GM23338 (cell line): ENCODE measurements around the gene AP4S1. TPM values are rescaled to one million over a fixed set of nuclear protein-coding genes. Genes with fewer than 3 reads are reported as not detected.

ENCODE experiments used
- ATAC-seq: fragments of 200-7000 bp; cut with Tn5 transposase; 3 replicates; pipeline ENCODE4 v1.9.1; 2020
- DNase-seq: peaks from one replicate; pipeline ENCODE4 v3.0.0-alpha.2; 2015; ENCODE audit warnings: low spot score
- H2AFZ ChIP-seq: fragments of 200-600 bp; sonication (generic); 2 replicates; pipeline ENCODE4 v1.8.0; 2016; ENCODE audit warnings: antibody characterized with exemption, mild to moderate bottlenecking, moderate library complexity
- H3F3A ChIP-seq: fragments of 200-600 bp; sonication (generic); replicated peaks from 2 replicates; pipeline ENCODE4 v1.8.0; 2017; ENCODE audit warnings: antibody characterized with exemption, mixed run types, low read depth
- H3K27ac ChIP-seq: fragments of 200-600 bp; sonication (generic); 2 replicates; pipeline ENCODE4 v1.6.1; 2016; ENCODE audit warnings: low read depth
- H3K27me3 ChIP-seq: fragments of 200-600 bp; sonication (generic); 2 replicates; pipeline ENCODE4 v1.8.0; 2016; ENCODE audit warnings: mild to moderate bottlenecking, mixed run types, moderate library complexity; ENCODE audit not compliant: insufficient read depth
- H3K36me3 ChIP-seq: fragments of 200-600 bp; sonication (generic); 2 replicates; pipeline ENCODE4 v1.8.0; 2016; ENCODE audit warnings: mild to moderate bottlenecking; ENCODE audit not compliant: insufficient read depth
- H3K4me1 ChIP-seq: fragments of 200-600 bp; sonication (generic); 2 replicates; pipeline ENCODE4 v1.8.0; 2016; ENCODE audit warnings: mild to moderate bottlenecking, moderate library complexity; ENCODE audit not compliant: insufficient read depth
- H3K4me2 ChIP-seq: fragments of 200-600 bp; sonication (generic); 2 replicates; pipeline ENCODE4 v1.7.1; 2017; ENCODE audit warnings: mixed run types
- H3K4me3 ChIP-seq: fragments of 200-600 bp; sonication (generic); 2 replicates; pipeline ENCODE4 v1.6.1; 2016; ENCODE audit warnings: mixed run types
- H3K79me2 ChIP-seq: fragments of 200-600 bp; sonication (generic); replicated peaks from 2 replicates; pipeline ENCODE4 v1.8.0; 2017; ENCODE audit warnings: mild to moderate bottlenecking; ENCODE audit not compliant: insufficient read depth
- H3K9me2 ChIP-seq: fragments of 200-600 bp; sonication (generic); 2 replicates; pipeline ENCODE4 v1.8.0; 2017; ENCODE audit not compliant: insufficient read depth
- H4K20me1 ChIP-seq: fragments of 200-600 bp; sonication (generic); replicated peaks from 2 replicates; pipeline ENCODE4 v1.8.0; 2017; ENCODE audit warnings: mild to moderate bottlenecking; ENCODE audit not compliant: insufficient read depth
- H3K27ac Mint-ChIP-seq: 2 replicates; pipeline ENCODE4 v1.8.0; 2020; ENCODE audit warnings: inconsistent platforms, mild to moderate bottlenecking, moderate library complexity, mixed read lengths
- H3K27me3 Mint-ChIP-seq: 3 replicates; pipeline ENCODE4 v1.8.0; 2022; ENCODE audit warnings: low read depth, mild to moderate bottlenecking, moderate library complexity, mixed read lengths, inconsistent platforms; ENCODE audit not compliant: insufficient read depth, poor library complexity
- H3K36me3 Mint-ChIP-seq: 3 replicates; pipeline ENCODE4 v1.8.0; 2021; ENCODE audit warnings: low read depth, mild to moderate bottlenecking, inconsistent platforms, moderate library complexity, mixed read lengths
- H3K4me1 Mint-ChIP-seq: 3 replicates; pipeline ENCODE4 v1.8.0; 2020; ENCODE audit warnings: mild to moderate bottlenecking, inconsistent platforms, mixed read lengths
- H3K4me3 Mint-ChIP-seq: 3 replicates; pipeline ENCODE4 v1.8.0; 2021; ENCODE audit warnings: moderate library complexity, mild to moderate bottlenecking, inconsistent platforms, mixed read lengths
- H3K9me3 Mint-ChIP-seq: 3 replicates; pipeline ENCODE4 v1.8.0; 2020; ENCODE audit warnings: moderate library complexity, mild to moderate bottlenecking, inconsistent platforms, mixed read lengths
- ETS1 ChIP-seq: IDR thresholded peaks from 2 replicates; pipeline ENCODE4 v1.6.1; 2016; ENCODE audit warnings: antibody characterized with exemption
- JUNB ChIP-seq: IDR thresholded peaks from one replicate; pipeline ENCODE4 v1.6.1; 2016; ENCODE audit warnings: antibody characterized with exemption; ENCODE audit not compliant: unreplicated experiment
- POLR2AphosphoS5 ChIP-seq: IDR thresholded peaks from 2 replicates; pipeline ENCODE4 v1.6.1; 2016; ENCODE audit warnings: antibody characterized with exemption, low read depth
- REST ChIP-seq: IDR thresholded peaks from one replicate; pipeline ENCODE4 v1.6.1; 2018; ENCODE audit warnings: antibody characterized with exemption; ENCODE audit not compliant: unreplicated experiment
- ZNF114 ChIP-seq: fragments of 250-450 bp; sonication (Bioruptor Pico); IDR thresholded peaks from 2 replicates; pipeline ENCODE4 v1.5.0; 2020; ENCODE audit warnings: mild to moderate bottlenecking, moderate library complexity
- ZNF331 ChIP-seq: fragments of 250-450 bp; sonication (Bioruptor Pico); IDR thresholded peaks from 2 replicates; pipeline ENCODE4 v1.5.0; 2020; ENCODE audit warnings: low read depth, mild to moderate bottlenecking, moderate library complexity
- ZNF462 ChIP-seq: fragments of 250-450 bp; sonication (Bioruptor Pico); IDR thresholded peaks from 2 replicates; pipeline ENCODE4 v1.5.0; 2020; ENCODE audit warnings: mild to moderate bottlenecking, moderate library complexity
- polyA plus RNA-seq: library from polyadenylated mRNA; unstranded; fragments of >200 nt; fragmentation: Nextera tagmentation; extraction: Ambion mirVana; gene quantifications from 2 replicates; pipeline ENCODE4 v1.2.1, GENCODE V29; 2016
- total RNA-seq: library from RNA; depleted of rRNA; stranded (reverse); fragments of >200 nt; shearing (Covaris generic); gene quantifications from 2 replicates; pipeline ENCODE4 v1.2.3, GENCODE V29; 2014

The AP4S1 gene
- total and polyA plus RNA-seq, 2 experiments from 2014 or later: 13.4 to 15.7 TPM

GRCh38 chr14:31026077-31026449, 614 bp downstream of the AP4S1 start, which contains the start of gene STRN3:
Gene STRN3, minus strand, starts transcription at chr14:31026379. Its CDS starts 194 bp downstream, at chr14:31026185.
- Mint-ChIP-seq H3K27ac (peak within 1 kb of the TSS; percentile 95), H3K36me3 (peaks cover 5% of the 10 kb centered on the region), H3K9me3 (no peaks in the 10 kb centered on the region; the same call in 2 of the 3 replicates), H3K4me3 (peak within 1 kb of the TSS; percentile 86), H3K27me3 (peaks cover 4% of the 10 kb centered on the region), H3K4me1 (peaks cover 33% of the 10 kb centered on the region)
- Histone ChIP-seq H3K27ac (peak within 1 kb of the TSS; percentile 98), H3K27me3 (no peaks in the 10 kb centered on the region), H3K9me2 (no peaks in the 10 kb centered on the region), H3K4me2 (peak within 1 kb of the TSS; percentile 91), H3K4me3 (peak within 1 kb of the TSS; percentile 72), H3K79me2 (peaks cover 78% of the 10 kb centered on the region), H3K4me1 (peaks cover 20% of the 10 kb centered on the region), H3F3A (peaks cover 11% of the 10 kb centered on the region), H3K36me3 (no peaks in the 10 kb centered on the region), H4K20me1 (peaks cover 31% of the 10 kb centered on the region), H2AFZ (peak within 1 kb of the TSS; percentile 44)
- ATAC-seq (no peak), DNase-seq (no peak)
- TF ChIP-seq POLR2AphosphoS5 (peak; percentile 67; the same call in 1 of the 2 replicates), ZNF462 (CRISPR knock-in tag) (no peak)

- Histone ChIP-seq H3K4me2 (peak overlapping the region; percentile 86), H3K27me3 (no peaks in the 10 kb centered on the region), H3K4me1 (peaks cover 20% of the 10 kb centered on the region), H4K20me1 (peaks cover 26% of the 10 kb centered on the region), H3K9me2 (no peaks in the 10 kb centered on the region), H3K4me3 (peak overlapping the region; percentile 72), H3F3A (peaks cover 11% of the 10 kb centered on the region), H2AFZ (peak overlapping the region; percentile 44), H3K79me2 (peaks cover 78% of the 10 kb centered on the region), H3K36me3 (no peaks in the 10 kb centered on the region), H3K27ac (peak overlapping the region; percentile 98)
- Mint-ChIP-seq H3K36me3 (peaks cover 1% of the 10 kb centered on the region), H3K27ac (peak overlapping the region; percentile 95), H3K9me3 (no peaks in the 10 kb centered on the region; the same call in 2 of the 3 replicates), H3K27me3 (peaks cover 4% of the 10 kb centered on the region), H3K4me3 (peak overlapping the region; percentile 86), H3K4me1 (peaks cover 33% of the 10 kb centered on the region)
- peak; percentile 92 for ATAC-seq
- peak; percentile 97 for DNase-seq
- TF ChIP-seq REST: no peak
- TF ChIP-seq ETS1: 0 out of 2 replicates have a peak, but pooled peaks have one; percentile 27
- no peak for TF ChIP-seq JUNB
- no peak for TF ChIP-seq ZNF331
- no peak for TF ChIP-seq ZNF114
Measured at GRCh38 chr14:31026450-31027235, 1.2 kb downstream of the AP4S1 start.
